Stomach smooth muscle (tissue), 2 donors: ENCODE results near the gene KCTD1.

Source experiments
- H3K27ac ChIP-seq: one replicate; pipeline ENCODE4 v1.7.0; 2013; ENCODE audit warnings: mild to moderate bottlenecking, low read length, inconsistent platforms
- H3K27me3 ChIP-seq, 2 donors: one replicate each; pipeline ENCODE4 v1.7.0; 2013; ENCODE audit warnings: low read length in 2 of 2; ENCODE audit not compliant: insufficient read depth in 2 of 2, control insufficient read depth in 1 of 2
- H3K36me3 ChIP-seq, 2 donors: one replicate each; pipeline ENCODE4 v1.7.0; 2013; ENCODE audit warnings: low read length in 2 of 2; ENCODE audit not compliant: control insufficient read depth in 2 of 2, insufficient read depth in 2 of 2
- H3K4me1 ChIP-seq: one replicate; pipeline ENCODE4 v1.7.0; 2013; ENCODE audit warnings: low read length; ENCODE audit not compliant: control insufficient read depth, insufficient read depth
- H3K4me3 ChIP-seq, 2 donors: one replicate each; pipeline ENCODE4 v1.7.0; 2013; ENCODE audit warnings: low read length in 2 of 2
- H3K9ac ChIP-seq, 2 donors: one replicate each; pipeline ENCODE4 v1.7.0; 2013; ENCODE audit warnings: low read length in 2 of 2, mild to moderate bottlenecking in 1 of 2
- H3K9me3 ChIP-seq, 2 donors: one replicate each; pipeline ENCODE4 v1.7.0; 2013; ENCODE audit warnings: low read length in 2 of 2; ENCODE audit not compliant: control insufficient read depth in 2 of 2
- donor health status: healthy.
- donor health status: Pancreatic carcinoma.

Gene KCTD1

GRCh38 chr18:26421931-26422330 is 126.4 kb downstream of the KCTD1 start:
- Histone ChIP-seq H3K27me3 (no peaks in the 10 kb centered on the region), H3K9me3 (no peaks in the 10 kb centered on the region), H3K4me1 (no peaks in the 10 kb centered on the region), H3K4me3 (no peak overlapping the region), H3K27ac (no peak overlapping the region), H3K36me3 (no peaks in the 10 kb centered on the region), H3K9ac (no peak overlapping the region)

- Histone ChIP-seq H3K27me3 (no peaks in the 10 kb centered on the region), H3K4me1 (no peaks in the 10 kb centered on the region), H3K9ac (no peak overlapping the region), H3K36me3 (no peaks in the 10 kb centered on the region), H3K27ac (no peak overlapping the region), H3K4me3 (no peak overlapping the region), H3K9me3 (no peaks in the 10 kb centered on the region)
These were observed 126.8 kb downstream of the KCTD1 start for GRCh38 chr18:26421503-26421902.

GRCh38 chr18:26419746-26420145 is 128.6 kb downstream of the KCTD1 start:
- H3K27ac ChIP-seq, result no peak overlapping the region
- H3K9ac ChIP-seq, result no peak overlapping the region
- H3K36me3 ChIP-seq, result no peaks in the 10 kb centered on the region
- H3K4me1 ChIP-seq, result no peaks in the 10 kb centered on the region
- no peaks in the 10 kb centered on the region for H3K27me3 ChIP-seq
- H3K4me3 ChIP-seq, result no peak overlapping the region
- H3K9me3 ChIP-seq, result no peaks in the 10 kb centered on the region

GRCh38 chr18:26418225-26418624 is 130.1 kb downstream of the KCTD1 start:
- Histone ChIP-seq H3K4me1 (no peaks in the 10 kb centered on the region), H3K36me3 (no peaks in the 10 kb centered on the region), H3K27ac (no peak overlapping the region), H3K9ac (no peak overlapping the region), H3K27me3 (no peaks in the 10 kb centered on the region), H3K9me3 (no peaks in the 10 kb centered on the region), H3K4me3 (no peak overlapping the region)

GRCh38 chr18:26417190-26417589 is 131.2 kb downstream of the KCTD1 start:
- no peaks in the 10 kb centered on the region for H3K4me1 ChIP-seq
- H3K9ac ChIP-seq, result no peak overlapping the region
- no peaks in the 10 kb centered on the region for H3K9me3 ChIP-seq
- H3K36me3 ChIP-seq, result no peaks in the 10 kb centered on the region
- H3K27ac ChIP-seq, result no peak overlapping the region
- H3K4me3 ChIP-seq, result no peak overlapping the region
- H3K27me3 ChIP-seq, result no peaks in the 10 kb centered on the region

GRCh38 chr18:26416652-26417150 is 131.7 kb downstream of the KCTD1 start:
- Histone ChIP-seq H3K9me3 (no peaks in the 10 kb centered on the region), H3K4me1 (no peaks in the 10 kb centered on the region), H3K27ac (no peak overlapping the region), H3K9ac (no peak overlapping the region), H3K4me3 (no peak overlapping the region), H3K36me3 (no peaks in the 10 kb centered on the region), H3K27me3 (no peaks in the 10 kb centered on the region)

GRCh38 chr18:26415631-26416030 is 132.7 kb downstream of the KCTD1 start:
- Histone ChIP-seq H3K4me1 (no peaks in the 10 kb centered on the region), H3K36me3 (no peaks in the 10 kb centered on the region), H3K4me3 (no peak overlapping the region), H3K27me3 (no peaks in the 10 kb centered on the region), H3K9me3 (no peaks in the 10 kb centered on the region), H3K27ac (no peak overlapping the region), H3K9ac (no peak overlapping the region)

- Histone ChIP-seq H3K4me3 (no peak overlapping the region), H3K4me1 (no peaks in the 10 kb centered on the region), H3K9me3 (no peaks in the 10 kb centered on the region), H3K9ac (no peak overlapping the region), H3K36me3 (no peaks in the 10 kb centered on the region), H3K27me3 (no peaks in the 10 kb centered on the region), H3K27ac (no peak overlapping the region)
These were observed 133.4 kb downstream of the KCTD1 start for GRCh38 chr18:26414901-26415440.

GRCh38 chr18:26409091-26409490 is 139.3 kb downstream of the KCTD1 start:
- Histone ChIP-seq H3K9ac (no peak overlapping the region), H3K9me3 (no peaks in the 10 kb centered on the region), H3K27ac (no peak overlapping the region), H3K4me1 (no peaks in the 10 kb centered on the region), H3K27me3 (no peaks in the 10 kb centered on the region), H3K36me3 (no peaks in the 10 kb centered on the region), H3K4me3 (no peak overlapping the region)

GRCh38 chr18:26407736-26408601 is 140.4 kb downstream of the KCTD1 start:
- H3K27me3 ChIP-seq, result no peaks in the 10 kb centered on the region
- no peak overlapping the region for H3K9ac ChIP-seq
- no peak overlapping the region for H3K27ac ChIP-seq
- H3K9me3 ChIP-seq, result no peaks in the 10 kb centered on the region
- H3K4me3 ChIP-seq, result no peak overlapping the region
- no peaks in the 10 kb centered on the region for H3K36me3 ChIP-seq
- H3K4me1 ChIP-seq, result no peaks in the 10 kb centered on the region
